GM23248 (cell line): Measurements from ENCODE around the gene YWHAG.

Source experiments
- EZH2 ChIP-seq: fragments of 200-600 bp; sonication (generic); IDR thresholded peaks from 2 replicates; pipeline ENCODE4 v1.6.1; 2018; ENCODE audit warnings: antibody characterized with exemption, mild to moderate bottlenecking; ENCODE audit not compliant: insufficient read depth, poor library complexity, severe bottlenecking
- EZH2phosphoT487 ChIP-seq: fragments of 200-600 bp; sonication (generic); IDR thresholded peaks from 2 replicates; pipeline ENCODE4 v1.6.1; 2018; ENCODE audit warnings: antibody characterized with exemption, moderate library complexity, mild to moderate bottlenecking, low read depth; ENCODE audit not compliant: insufficient read depth

DNA sequence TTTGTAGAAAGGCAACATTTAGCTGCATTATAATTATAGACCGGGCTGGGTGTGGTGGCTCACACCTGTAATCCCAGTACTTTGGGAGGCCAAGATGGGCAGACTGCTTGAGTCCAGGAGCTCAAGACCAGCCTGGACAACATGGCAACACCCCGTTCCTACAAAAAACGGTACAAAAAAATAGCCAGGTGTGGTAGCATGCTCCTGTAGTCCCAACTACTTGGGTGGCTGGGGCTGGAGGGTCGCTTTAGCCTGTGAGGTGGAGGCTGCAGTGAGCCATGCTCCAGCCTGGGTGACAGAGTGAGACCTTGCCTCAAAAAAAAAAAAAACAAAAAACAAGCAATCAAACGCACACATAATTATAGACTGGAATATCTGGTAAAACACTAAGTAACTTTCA is 5.0 kb downstream of the YWHAG start:
- TF ChIP-seq EZH2 (no peak), EZH2phosphoT487 (no peak)
